Measurements from ENCODE around the gene UBXN4. TPM values are rescaled to one million over a fixed set of nuclear protein-coding genes. Genes with fewer than 3 reads are reported as not detected.

Gene UBXN4
- total RNA-seq, 1 experiment from 2014 or later: 69.7 TPM

- TF ChIP-seq REST (IDR thresholded peaks at IDR 0.05; ENCODE audit: low read depth) (no peak), ATF3 (IDR thresholded peaks at IDR 0.05) (no peak), EZH2 (IDR thresholded peaks at IDR 0.05) (no peak), EGR1 (IDR thresholded peaks at IDR 0.05; ENCODE audit: low read depth) (no peak), JUND (IDR thresholded peaks at IDR 0.05) (no peak), ZNF274 (IDR thresholded peaks at IDR 0.05; ENCODE audit: low read depth, low read length) (no peak), SRF (IDR thresholded peaks at IDR 0.05; ENCODE audit: low read depth) (no peak), TCF7L2 (IDR thresholded peaks at IDR 0.05; ENCODE audit: borderline replicate concordance, extremely low read depth, insufficient read depth, insufficient read length) (no peak), SP1 (IDR thresholded peaks at IDR 0.05; ENCODE audit: low read depth) (no peak)
These were observed 73.6 kb downstream of the UBXN4 start (continued) for GRCh38 chr2:135815269-135815668.

- Histone ChIP-seq H3K36me3 (ENCODE audit: control insufficient read depth in 1 of 2, insufficient read depth in 2 of 2, low read length in 2 of 2) (no peaks in the 10 kb centered on the region), H3K4me3 (replicated peaks in 1 of 2; ENCODE audit: low read depth in 1 of 2, low read length in 2 of 2) (no peak overlapping the region), H3K9me3 (ENCODE audit: control insufficient read depth in 1 of 2, insufficient read depth in 1 of 2, low read depth in 1 of 2, low read length in 2 of 2) (no peaks in the 10 kb centered on the region), H2AFZ (ENCODE audit: low read depth, low read length, poor library complexity, severe bottlenecking) (no peak overlapping the region), H3K27me3 (ENCODE audit: insufficient read depth, low read length) (no peaks in the 10 kb centered on the region), H3K4me1 (ENCODE audit: control insufficient read depth in 1 of 2, insufficient read depth in 2 of 2, low read length in 2 of 2) (no peaks in the 10 kb centered on the region), H3K9ac (ENCODE audit: low read length) (no peak overlapping the region), H3K27ac (ENCODE audit: low read depth, low read length) (no peak overlapping the region), H3K9me2 (ENCODE audit: insufficient read depth) (no peaks in the 10 kb centered on the region), H3K4me2 (ENCODE audit: low read length) (no peak overlapping the region), H4K20me1 (ENCODE audit: insufficient read depth) (no peaks in the 10 kb centered on the region), H3K79me2 (ENCODE audit: insufficient read depth, low read length) (no peaks in the 10 kb centered on the region)
- DNase-seq (ENCODE audit: low read depth, low spot score) (no peak), ATAC-seq (no peak)
- ChIA-PET CTCF (no interaction called here), POLR2A (no interaction called here), RAD21 (ENCODE audit: low non-redundant PET in 1 of 2, low total read pairs in 2 of 2, uncharacterized antibody in 2 of 2, unreplicated experiment in 2 of 2) (no interaction called here)
- intact Hi-C loops (cut with micrococcal nuclease): loop anchor here (10.0 kb wide), 1 partner anchor 567 kb away; no protein-coding TSS in a partner anchor
- BruUV-seq (replicated peaks): no TSS peak
- no peak for TF ChIP-seq MAX (IDR thresholded peaks at IDR 0.05)
- TF ChIP-seq SIN3A (IDR thresholded peaks at IDR 0.05; ENCODE audit: low read depth): no peak
- no peak for TF ChIP-seq CTCF (IDR thresholded peaks at IDR 0.05 in 2 of 3, conservative IDR thresholded peaks at IDR 0.05 in 1 of 3; ENCODE audit: borderline replicate concordance in 1 of 3, insufficient read depth in 1 of 3, low read depth in 2 of 3, low read length in 2 of 3)
- TF ChIP-seq CBX3 (IDR thresholded peaks at IDR 0.05; ENCODE audit: low read depth): no peak
- TF ChIP-seq POLR2A (IDR thresholded peaks at IDR 0.05; ENCODE audit: borderline replicate concordance, extremely low read depth, insufficient read depth, insufficient read length): no peak
- TF ChIP-seq SRF (IDR thresholded peaks at IDR 0.05; ENCODE audit: low read depth): no peak
These were observed 75.8 kb downstream of the UBXN4 start for GRCh38 chr2:135817466-135817865.
